ENCODE data around the gene GAPDH. TPM values are rescaled to one million over a fixed set of nuclear protein-coding genes. Genes with fewer than 3 reads are reported as not detected.

GAPDH gene
- total RNA-seq, 2 donors from 2014 or later, result 1,700 to 2,744 TPM

GRCh38 chr12:6569312-6569711, 35.0 kb downstream of the GAPDH start:
- Histone ChIP-seq H3K4me3 (no peak overlapping the region), H3K27ac (no peak overlapping the region), H3K4me1 (ENCODE audit: control insufficient read depth in 1 of 2, low read depth in 2 of 2) (peaks cover 10 to 18% of the 10 kb centered on the region in 2 donors), H3K9me3 (no peaks in the 10 kb centered on the region), H3K27me3 (replicated peaks; ENCODE audit: insufficient read depth) (no peaks in the 10 kb centered on the region), H3K36me3 (peaks cover 33% of the 10 kb centered on the region)
- TF ChIP-seq CTCF (IDR thresholded peaks at IDR 0.05), result no peak
- DNase-seq (ENCODE audit: low spot score), result no peak
- ATAC-seq (ENCODE audit: insufficient number of reproducible peaks, low FRiP score, low read depth), result no peak

GRCh38 chr12:6569786-6570185, 35.5 kb downstream of the GAPDH start:
- no peak for TF ChIP-seq CTCF (IDR thresholded peaks at IDR 0.05)
- Histone ChIP-seq H3K27me3 (replicated peaks; ENCODE audit: insufficient read depth) (no peaks in the 10 kb centered on the region), H3K27ac (no peak overlapping the region), H3K36me3 (peaks cover 37% of the 10 kb centered on the region), H3K4me3 (no peak overlapping the region), H3K9me3 (no peaks in the 10 kb centered on the region), H3K4me1 (ENCODE audit: control insufficient read depth in 1 of 2, low read depth in 2 of 2) (peaks cover 10 to 18% of the 10 kb centered on the region in 2 donors)
- DNase-seq (ENCODE audit: low spot score) (no peak), ATAC-seq (ENCODE audit: insufficient number of reproducible peaks, low FRiP score, low read depth) (no peak)

DNA sequence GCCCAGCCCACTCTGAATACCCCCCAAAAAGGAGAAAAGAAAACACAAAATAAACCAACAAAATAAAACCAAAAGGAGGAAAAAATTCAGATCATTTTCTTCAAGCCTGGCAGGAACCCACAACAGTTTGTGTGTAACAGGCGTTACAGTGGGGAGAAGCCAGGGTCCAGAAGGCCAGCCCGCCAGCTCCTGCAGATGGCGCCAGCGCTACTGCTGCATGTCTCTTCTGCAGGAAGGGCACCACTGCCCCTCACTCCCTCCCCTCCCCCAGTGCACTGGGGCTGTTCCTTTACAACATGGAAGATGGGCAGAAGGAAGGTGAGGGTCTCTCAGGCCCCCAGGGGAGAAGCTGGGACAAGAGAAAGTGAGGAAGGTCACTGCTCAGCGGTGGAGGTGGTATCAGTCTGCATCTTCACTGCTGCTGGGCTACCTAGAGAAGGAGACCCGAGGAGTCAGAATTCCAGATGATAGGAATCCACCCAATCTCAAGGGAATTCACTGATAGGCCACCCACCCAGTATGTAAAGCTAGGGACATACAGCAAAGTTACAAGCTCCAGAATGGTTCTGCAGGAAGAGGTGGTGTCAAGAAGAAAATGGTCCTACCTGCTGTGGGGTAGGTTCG, 36.1 kb downstream of the GAPDH start:
- no peak overlapping the region for H3K27ac ChIP-seq
- H3K27me3 ChIP-seq (replicated peaks; ENCODE audit: insufficient read depth), result no peaks in the 10 kb centered on the region
- no peak for DNase-seq (ENCODE audit: low spot score)
- H3K4me1 ChIP-seq (ENCODE audit: control insufficient read depth in 1 of 2, low read depth in 2 of 2), result peaks cover 10 to 18% of the 10 kb centered on the region in 2 donors
- H3K4me3 ChIP-seq, result no peak overlapping the region
- H3K9me3 ChIP-seq, result no peaks in the 10 kb centered on the region
- peaks cover 42% of the 10 kb centered on the region for H3K36me3 ChIP-seq
- TF ChIP-seq CTCF (IDR thresholded peaks at IDR 0.05), result no peak
- ATAC-seq (ENCODE audit: insufficient number of reproducible peaks, low FRiP score, low read depth), result no peak

DNA sequence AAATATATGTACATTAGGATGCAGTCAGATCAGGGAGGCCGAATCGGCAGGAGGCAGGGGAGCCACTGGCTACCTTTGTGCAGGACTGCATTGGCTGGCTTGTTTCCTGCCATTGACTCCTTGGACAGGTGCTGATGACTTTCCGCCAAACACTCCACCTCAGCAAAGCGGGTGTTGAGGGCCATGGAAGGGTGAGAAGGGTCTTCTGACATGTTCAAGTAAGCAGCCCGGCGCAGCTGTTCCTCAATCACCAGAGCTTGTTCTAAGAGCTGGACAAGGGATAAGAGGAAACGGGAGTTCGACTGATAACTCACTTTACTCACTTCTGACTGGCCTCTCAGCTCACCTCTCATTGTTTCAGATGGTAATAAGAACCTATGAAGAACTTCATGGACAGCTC, 38.7 kb downstream of the GAPDH start:
- Histone ChIP-seq H3K4me3 (no peak overlapping the region), H3K27ac (no peak overlapping the region), H3K27me3 (replicated peaks; ENCODE audit: insufficient read depth) (no peaks in the 10 kb centered on the region), H3K9me3 (no peaks in the 10 kb centered on the region), H3K36me3 (peaks cover 68% of the 10 kb centered on the region), H3K4me1 (ENCODE audit: control insufficient read depth in 1 of 2, low read depth in 2 of 2) (peaks cover 3 to 6% of the 10 kb centered on the region in 2 donors)
- TF ChIP-seq CTCF (IDR thresholded peaks at IDR 0.05), result no peak
- ATAC-seq (ENCODE audit: insufficient number of reproducible peaks, low FRiP score, low read depth), result no peak
- DNase-seq (ENCODE audit: low spot score), result no peak

- Histone ChIP-seq H3K4me3 (no peak overlapping the region), H3K36me3 (peaks cover 81% of the 10 kb centered on the region), H3K27ac (no peak overlapping the region), H3K4me1 (ENCODE audit: control insufficient read depth in 1 of 2, low read depth in 2 of 2) (no peaks in the 10 kb centered on the region), H3K27me3 (replicated peaks; ENCODE audit: insufficient read depth) (no peaks in the 10 kb centered on the region), H3K9me3 (no peaks in the 10 kb centered on the region)
- TF ChIP-seq CTCF (IDR thresholded peaks at IDR 0.05), result no peak
- DNase-seq (ENCODE audit: low spot score) (no peak), ATAC-seq (ENCODE audit: insufficient number of reproducible peaks, low FRiP score, low read depth) (no peak)
Observed at GRCh38 chr12:6574576-6575295, 40.4 kb downstream of the GAPDH start.

All from thoracic aorta (tissue), 2 donors.